Gastroesophageal sphincter (tissue), 3 donors: ENCODE data around the gene BCORL1.

ENCODE experiments used
- POLR2A ChIP-seq, 2 donors: fragments of 450-650 bp; IDR thresholded peaks; one replicate each; pipeline ENCODE4 v1.6.1; 2017; ENCODE audit warnings: antibody characterized with exemption in 2 of 2, mild to moderate bottlenecking in 2 of 2, moderate library complexity in 1 of 2
- POLR2AphosphoS5 ChIP-seq: sonication (generic); formaldehyde crosslinking; IDR thresholded peaks from one replicate; pipeline ENCODE4 v1.6.1; 2017; ENCODE audit warnings: antibody characterized with exemption
- TF ChIP-seq, protein P1 (sequence below), 4 experiments: fragments of 200-600 bp in 2 of 4; fragments of 450-650 bp in 2 of 4; sonication (generic) in 1 of 4; IDR thresholded peaks; one replicate each; pipeline ENCODE4 v1.5.1; 2017 to 2019; ENCODE audit warnings: antibody characterized with exemption in 4 of 4, mild to moderate bottlenecking in 2 of 4, moderate library complexity in 2 of 4

DNA sequence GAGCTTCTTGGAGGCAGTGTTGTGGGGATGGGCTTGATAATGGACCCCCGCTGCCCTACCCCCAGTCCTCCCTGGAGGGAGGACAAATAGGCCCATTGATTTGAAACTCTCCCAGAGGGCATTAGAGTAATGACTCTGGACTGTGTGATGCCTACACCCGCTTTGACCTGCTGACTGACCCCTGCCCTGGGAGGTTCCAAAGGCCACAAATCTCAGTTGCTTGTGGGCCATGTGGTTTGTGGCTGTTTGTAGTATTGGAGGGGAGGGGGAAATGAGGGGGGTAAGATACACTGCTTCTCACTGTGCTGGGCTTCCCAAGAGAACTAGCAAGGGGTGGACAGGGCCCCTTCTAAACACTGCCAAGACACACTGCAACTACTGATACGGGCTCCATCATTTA lies 27.6 kb upstream of the BCORL1 start:
- TF ChIP-seq POLR2AphosphoS5 (no peak), POLR2A (IDR thresholded peaks at IDR 0.05) (no peak)
- TF ChIP-seq, protein P1, sequence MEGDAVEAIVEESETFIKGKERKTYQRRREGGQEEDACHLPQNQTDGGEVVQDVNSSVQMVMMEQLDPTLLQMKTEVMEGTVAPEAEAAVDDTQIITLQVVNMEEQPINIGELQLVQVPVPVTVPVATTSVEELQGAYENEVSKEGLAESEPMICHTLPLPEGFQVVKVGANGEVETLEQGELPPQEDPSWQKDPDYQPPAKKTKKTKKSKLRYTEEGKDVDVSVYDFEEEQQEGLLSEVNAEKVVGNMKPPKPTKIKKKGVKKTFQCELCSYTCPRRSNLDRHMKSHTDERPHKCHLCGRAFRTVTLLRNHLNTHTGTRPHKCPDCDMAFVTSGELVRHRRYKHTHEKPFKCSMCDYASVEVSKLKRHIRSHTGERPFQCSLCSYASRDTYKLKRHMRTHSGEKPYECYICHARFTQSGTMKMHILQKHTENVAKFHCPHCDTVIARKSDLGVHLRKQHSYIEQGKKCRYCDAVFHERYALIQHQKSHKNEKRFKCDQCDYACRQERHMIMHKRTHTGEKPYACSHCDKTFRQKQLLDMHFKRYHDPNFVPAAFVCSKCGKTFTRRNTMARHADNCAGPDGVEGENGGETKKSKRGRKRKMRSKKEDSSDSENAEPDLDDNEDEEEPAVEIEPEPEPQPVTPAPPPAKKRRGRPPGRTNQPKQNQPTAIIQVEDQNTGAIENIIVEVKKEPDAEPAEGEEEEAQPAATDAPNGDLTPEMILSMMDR (IDR thresholded peaks at IDR 0.05), result no peak
